ENCODE data around the gene MSI2. TPM values are rescaled to one million over a fixed set of nuclear protein-coding genes. Genes with fewer than 3 reads are reported as not detected.

Gene MSI2
- total and polyA plus RNA-seq, 4 donors: 9.4 to 64.0 (median 30.4) TPM

DNA sequence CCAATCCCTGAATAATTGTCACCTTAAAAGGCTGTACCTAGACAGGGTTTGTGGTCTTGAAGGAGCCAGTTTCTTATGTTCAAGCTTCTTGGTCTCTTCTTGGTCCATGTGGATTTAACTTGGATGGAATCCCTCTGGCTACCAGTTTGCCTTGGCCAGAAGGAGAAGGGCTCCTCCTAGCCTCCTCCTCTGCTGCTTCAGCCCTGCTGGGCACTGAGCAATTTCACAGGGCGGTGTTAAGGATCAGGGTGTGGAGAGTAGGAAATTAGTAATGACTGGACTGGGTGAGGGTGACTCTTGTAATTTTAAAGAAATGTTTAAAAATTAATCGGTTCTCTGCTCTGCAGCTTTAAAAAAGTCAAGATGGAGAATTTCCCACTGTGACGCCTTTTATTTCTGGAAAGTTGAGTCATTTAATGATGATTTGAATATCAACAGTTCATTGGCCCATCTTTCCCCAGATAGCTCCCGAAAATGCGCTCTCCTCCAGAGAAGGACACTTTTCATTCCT lies 96.4 kb downstream of the MSI2 start:
- ATAC-seq (ENCODE audit: insufficient read depth, low FRiP score) (no peak), DNase-seq (no peak)
- Histone ChIP-seq H3K4me3 (no peak overlapping the region), H3K9ac (ENCODE audit: insufficient read depth in 1 of 2, low read length in 2 of 2) (no peak overlapping the region), H3K9me3 (ENCODE audit: control insufficient read depth in 4 of 4, insufficient read depth in 3 of 4, low read length in 3 of 4) (no peaks in the 10 kb centered on the region), H3K27me3 (ENCODE audit: control insufficient read depth in 3 of 3, insufficient read depth in 3 of 3, low read length in 2 of 3) (no peaks in the 10 kb centered on the region), H3K36me3 (ENCODE audit: control insufficient read depth in 4 of 4, insufficient read depth in 4 of 4, low read length in 4 of 4) (peaks cover 0 to 5% (median 2%) of the 10 kb centered on the region in 4 donors), H3K4me1 (ENCODE audit: control insufficient read depth in 5 of 5, insufficient read depth in 5 of 5, low read length in 5 of 5) (peaks cover 10 to 31% (median 23%) of the 10 kb centered on the region in 5 donors), H3K27ac (ENCODE audit: low read depth in 1 of 2, low read length in 1 of 2) (no peak overlapping the region)
- TF ChIP-seq, protein P1, sequence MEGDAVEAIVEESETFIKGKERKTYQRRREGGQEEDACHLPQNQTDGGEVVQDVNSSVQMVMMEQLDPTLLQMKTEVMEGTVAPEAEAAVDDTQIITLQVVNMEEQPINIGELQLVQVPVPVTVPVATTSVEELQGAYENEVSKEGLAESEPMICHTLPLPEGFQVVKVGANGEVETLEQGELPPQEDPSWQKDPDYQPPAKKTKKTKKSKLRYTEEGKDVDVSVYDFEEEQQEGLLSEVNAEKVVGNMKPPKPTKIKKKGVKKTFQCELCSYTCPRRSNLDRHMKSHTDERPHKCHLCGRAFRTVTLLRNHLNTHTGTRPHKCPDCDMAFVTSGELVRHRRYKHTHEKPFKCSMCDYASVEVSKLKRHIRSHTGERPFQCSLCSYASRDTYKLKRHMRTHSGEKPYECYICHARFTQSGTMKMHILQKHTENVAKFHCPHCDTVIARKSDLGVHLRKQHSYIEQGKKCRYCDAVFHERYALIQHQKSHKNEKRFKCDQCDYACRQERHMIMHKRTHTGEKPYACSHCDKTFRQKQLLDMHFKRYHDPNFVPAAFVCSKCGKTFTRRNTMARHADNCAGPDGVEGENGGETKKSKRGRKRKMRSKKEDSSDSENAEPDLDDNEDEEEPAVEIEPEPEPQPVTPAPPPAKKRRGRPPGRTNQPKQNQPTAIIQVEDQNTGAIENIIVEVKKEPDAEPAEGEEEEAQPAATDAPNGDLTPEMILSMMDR (IDR thresholded peaks at IDR 0.05; ENCODE audit: control extremely low read depth, extremely low read depth): no peak
- WGBS, 2 donors: 91 to 94% methylated on average over 5 of the region's 5 CpGs

DNA sequence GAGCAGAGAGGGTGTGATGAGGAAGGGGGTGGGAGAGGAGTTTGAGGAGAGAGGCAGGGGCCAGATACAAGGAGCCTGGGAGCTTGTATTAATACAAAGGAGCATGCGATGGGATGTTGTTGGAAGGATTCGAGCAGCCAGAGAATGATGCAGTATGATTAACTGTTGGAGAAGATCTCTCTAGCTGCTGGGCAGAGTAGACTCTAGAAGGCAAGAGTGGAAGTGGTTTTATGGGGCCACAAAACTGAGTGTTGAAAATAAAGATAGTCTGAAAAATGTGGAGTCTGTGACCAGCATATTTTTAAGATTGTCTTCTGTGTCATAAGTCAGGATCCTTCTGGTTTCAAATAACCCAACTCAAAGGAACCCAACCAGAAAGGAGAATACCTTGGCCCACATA lies 98.3 kb downstream of the MSI2 start:
- TF ChIP-seq, protein P1 (IDR thresholded peaks at IDR 0.05; ENCODE audit: control extremely low read depth, extremely low read depth): no peak
- WGBS, 2 donors: 74 to 88% methylated on average over 2 of the region's 2 CpGs
- H3K9ac ChIP-seq (ENCODE audit: insufficient read depth in 1 of 2, low read length in 2 of 2): no peak overlapping the region
- peaks cover 10 to 31% (median 26%) of the 10 kb centered on the region in 5 donors for H3K4me1 ChIP-seq (ENCODE audit: control insufficient read depth in 5 of 5, insufficient read depth in 5 of 5, low read length in 5 of 5)
- H3K4me3 ChIP-seq: no peak overlapping the region
- ATAC-seq (ENCODE audit: insufficient read depth, low FRiP score): no peak
- no peaks in the 10 kb centered on the region for H3K27me3 ChIP-seq (ENCODE audit: control insufficient read depth in 3 of 3, insufficient read depth in 3 of 3, low read length in 2 of 3)
- H3K36me3 ChIP-seq (ENCODE audit: control insufficient read depth in 4 of 4, insufficient read depth in 4 of 4, low read length in 4 of 4): no peaks in the 10 kb centered on the region
- peak overlapping the region in 1 of 2 donors; percentile 61 for H3K27ac ChIP-seq (ENCODE audit: low read depth in 1 of 2, low read length in 1 of 2)
- DNase-seq: no peak
- no peaks in the 10 kb centered on the region for H3K9me3 ChIP-seq (ENCODE audit: control insufficient read depth in 4 of 4, insufficient read depth in 3 of 4, low read length in 3 of 4)

DNA sequence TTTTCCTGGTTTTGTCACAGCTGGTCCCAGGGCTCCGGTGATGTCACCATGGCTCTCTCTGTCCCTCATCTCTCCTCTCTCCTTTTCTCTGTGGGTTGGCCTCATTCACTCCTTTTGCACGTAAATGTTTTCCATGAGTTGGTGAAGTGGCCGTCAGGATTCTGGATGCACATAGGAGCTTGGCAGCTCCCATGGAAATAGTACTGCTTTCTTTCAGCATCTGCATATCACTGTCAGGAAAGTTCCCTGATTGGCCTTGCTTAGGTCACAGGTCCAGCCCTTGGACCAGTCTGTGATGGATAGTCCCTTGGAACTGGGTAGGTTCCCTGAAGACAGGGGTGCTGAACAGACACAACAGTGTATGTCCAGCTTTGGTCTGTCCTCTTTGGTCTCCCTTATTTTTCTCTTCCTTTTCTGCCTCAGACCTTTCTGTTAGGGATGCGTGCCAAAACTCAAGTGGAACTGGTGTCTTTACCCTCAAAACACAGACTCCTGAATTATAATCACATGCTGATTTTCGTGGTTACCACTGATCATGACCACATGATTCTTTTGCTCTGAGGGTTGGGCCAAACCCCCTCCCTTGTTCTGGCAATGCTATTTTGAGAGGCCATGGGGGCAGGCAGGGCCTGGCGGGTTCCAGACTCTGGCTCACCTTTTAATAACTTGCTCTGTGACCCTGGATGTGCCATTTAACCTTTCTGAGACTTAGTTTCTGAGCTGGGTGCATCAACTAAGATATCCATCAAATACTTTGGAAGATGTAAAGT lies 99.0 kb downstream of the MSI2 start:
- no peaks in the 10 kb centered on the region for H3K9me3 ChIP-seq (ENCODE audit: control insufficient read depth in 4 of 4, insufficient read depth in 3 of 4, low read length in 3 of 4)
- TF ChIP-seq, protein P1 (IDR thresholded peaks at IDR 0.05; ENCODE audit: control extremely low read depth, extremely low read depth): no peak
- no peaks in the 10 kb centered on the region for H3K36me3 ChIP-seq (ENCODE audit: control insufficient read depth in 4 of 4, insufficient read depth in 4 of 4, low read length in 4 of 4)
- no peak for DNase-seq
- no peak overlapping the region for H3K9ac ChIP-seq (ENCODE audit: insufficient read depth in 1 of 2, low read length in 2 of 2)
- no peak for ATAC-seq (ENCODE audit: insufficient read depth, low FRiP score)
- no peaks in the 10 kb centered on the region for H3K27me3 ChIP-seq (ENCODE audit: control insufficient read depth in 3 of 3, insufficient read depth in 3 of 3, low read length in 2 of 3)
- peak overlapping the region in 1 of 2 donors; percentile 61 for H3K27ac ChIP-seq (ENCODE audit: low read depth in 1 of 2, low read length in 1 of 2)
- H3K4me1 ChIP-seq (ENCODE audit: control insufficient read depth in 5 of 5, insufficient read depth in 5 of 5, low read length in 5 of 5): peaks cover 12 to 32% (median 29%) of the 10 kb centered on the region in 5 donors
- WGBS, 2 donors: 78 to 83% methylated on average over 6 of the region's 6 CpGs
- no peak overlapping the region for H3K4me3 ChIP-seq
